ENCODE results near the gene GALNT12.

GALNT12 gene

GRCh38 chr9:98880311-98881015 is 73.0 kb downstream of the GALNT12 start:
- Histone ChIP-seq H3K9me3 (ENCODE audit: low read length) (no peaks in the 10 kb centered on the region), H3K27me3 (ENCODE audit: insufficient read depth, low read length) (peaks cover 7% of the 10 kb centered on the region), H3K36me3 (ENCODE audit: insufficient read depth, low read length) (no peaks in the 10 kb centered on the region), H3K4me1 (ENCODE audit: insufficient read depth, low read length) (no peaks in the 10 kb centered on the region), H3K4me3 (ENCODE audit: low read length) (no peak overlapping the region), H2AFZ (ENCODE audit: low read depth, low read length) (no peak overlapping the region)

DNA sequence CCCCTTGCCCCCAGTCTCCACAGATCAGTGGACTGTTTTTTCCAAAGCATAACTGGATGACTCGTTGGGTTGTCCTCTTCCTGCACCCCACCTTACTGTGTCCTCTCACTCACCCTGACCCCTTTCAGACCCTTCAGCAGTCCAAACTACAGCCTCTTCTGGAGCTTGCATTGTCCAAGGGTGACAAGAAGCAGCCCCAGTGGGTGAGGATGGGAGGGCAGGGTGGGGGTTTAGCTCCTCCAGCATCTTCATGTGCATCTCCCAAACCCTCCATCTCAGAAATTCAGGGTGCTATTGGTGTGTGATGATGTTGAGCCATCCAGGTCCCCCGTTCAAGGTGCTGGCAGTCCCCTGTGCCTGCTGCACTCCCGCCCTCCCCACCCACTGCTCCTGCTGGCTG is 73.9 kb downstream of the GALNT12 start:
- H3K4me1 ChIP-seq (ENCODE audit: insufficient read depth, low read length) = no peaks in the 10 kb centered on the region
- peaks cover 7% of the 10 kb centered on the region for H3K27me3 ChIP-seq (ENCODE audit: insufficient read depth, low read length)
- no peaks in the 10 kb centered on the region for H3K9me3 ChIP-seq (ENCODE audit: low read length)
- no peak overlapping the region for H3K4me3 ChIP-seq (ENCODE audit: low read length)
- no peaks in the 10 kb centered on the region for H3K36me3 ChIP-seq (ENCODE audit: insufficient read depth, low read length)
- H2AFZ ChIP-seq (ENCODE audit: low read depth, low read length) = no peak overlapping the region

- Histone ChIP-seq H3K4me3 (ENCODE audit: low read length) (no peak overlapping the region), H3K4me1 (ENCODE audit: insufficient read depth, low read length) (no peaks in the 10 kb centered on the region)
Measured at GRCh38 chr9:98881836-98882568, 74.5 kb downstream of the GALNT12 start.

GRCh38 chr9:98882569-98882923 is 75.1 kb downstream of the GALNT12 start:
- H3K36me3 ChIP-seq (ENCODE audit: insufficient read depth, low read length) = no peaks in the 10 kb centered on the region
- no peak overlapping the region for H2AFZ ChIP-seq (ENCODE audit: low read depth, low read length)
- H3K4me3 ChIP-seq (ENCODE audit: low read length) = no peak overlapping the region
- no peaks in the 10 kb centered on the region for H3K4me1 ChIP-seq (ENCODE audit: insufficient read depth, low read length)
- no peaks in the 10 kb centered on the region for H3K9me3 ChIP-seq (ENCODE audit: low read length)
- H3K27me3 ChIP-seq (ENCODE audit: insufficient read depth, low read length) = peaks cover 7% of the 10 kb centered on the region

More at GRCh38 chr9:98881836-98882568, 74.5 kb downstream of the GALNT12 start:
- H2AFZ ChIP-seq (ENCODE audit: low read depth, low read length) = no peak overlapping the region
- H3K9me3 ChIP-seq (ENCODE audit: low read length) = no peaks in the 10 kb centered on the region
- peaks cover 7% of the 10 kb centered on the region for H3K27me3 ChIP-seq (ENCODE audit: insufficient read depth, low read length)
- no peaks in the 10 kb centered on the region for H3K36me3 ChIP-seq (ENCODE audit: insufficient read depth, low read length)

DNA sequence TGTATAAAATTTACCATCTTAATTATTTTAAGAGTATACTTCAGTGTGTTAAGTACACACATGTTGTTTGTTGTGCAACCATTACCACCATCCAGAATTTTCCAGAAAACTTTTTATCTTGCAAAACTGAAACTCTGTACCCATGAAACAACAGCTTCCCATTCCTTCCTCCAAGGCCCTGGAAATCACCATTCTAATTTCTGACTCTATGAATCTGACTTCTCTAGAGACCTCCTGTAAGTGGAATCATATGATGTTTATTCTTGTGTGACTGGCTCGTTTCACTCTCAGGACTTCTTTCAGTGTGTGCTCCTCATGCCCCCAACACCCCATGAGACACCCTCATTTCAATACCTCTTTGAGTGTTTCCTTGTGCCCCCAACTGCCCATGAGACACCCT is 75.8 kb downstream of the GALNT12 start:
- no peaks in the 10 kb centered on the region for H3K4me1 ChIP-seq (ENCODE audit: insufficient read depth, low read length)
- no peak overlapping the region for H3K4me3 ChIP-seq (ENCODE audit: low read length)
- peaks cover 7% of the 10 kb centered on the region for H3K27me3 ChIP-seq (ENCODE audit: insufficient read depth, low read length)
- no peaks in the 10 kb centered on the region for H3K36me3 ChIP-seq (ENCODE audit: insufficient read depth, low read length)
- H2AFZ ChIP-seq (ENCODE audit: low read depth, low read length) = no peak overlapping the region
- no peaks in the 10 kb centered on the region for H3K9me3 ChIP-seq (ENCODE audit: low read length)

DNA sequence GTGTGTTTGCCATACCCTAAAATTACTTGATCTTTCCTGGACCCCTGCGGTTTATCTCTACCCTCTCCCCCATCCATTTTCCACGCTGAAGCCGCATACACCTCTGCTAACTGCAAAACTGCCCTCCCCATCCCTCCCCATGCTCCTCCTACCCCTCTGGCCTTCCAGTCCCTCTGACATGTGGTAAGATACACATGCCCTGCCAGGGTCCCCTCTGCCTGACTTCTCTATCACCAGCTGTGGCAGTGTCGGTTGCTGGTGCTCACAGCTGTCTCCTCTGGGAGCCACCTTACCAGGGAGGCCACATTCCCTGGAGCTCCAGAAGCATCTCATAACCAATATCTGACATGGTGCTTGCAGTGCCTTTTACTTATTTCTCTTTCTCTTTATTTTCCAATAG is 77.4 kb downstream of the GALNT12 start:
- H2AFZ ChIP-seq (ENCODE audit: low read depth, low read length) = no peak overlapping the region

DNA sequence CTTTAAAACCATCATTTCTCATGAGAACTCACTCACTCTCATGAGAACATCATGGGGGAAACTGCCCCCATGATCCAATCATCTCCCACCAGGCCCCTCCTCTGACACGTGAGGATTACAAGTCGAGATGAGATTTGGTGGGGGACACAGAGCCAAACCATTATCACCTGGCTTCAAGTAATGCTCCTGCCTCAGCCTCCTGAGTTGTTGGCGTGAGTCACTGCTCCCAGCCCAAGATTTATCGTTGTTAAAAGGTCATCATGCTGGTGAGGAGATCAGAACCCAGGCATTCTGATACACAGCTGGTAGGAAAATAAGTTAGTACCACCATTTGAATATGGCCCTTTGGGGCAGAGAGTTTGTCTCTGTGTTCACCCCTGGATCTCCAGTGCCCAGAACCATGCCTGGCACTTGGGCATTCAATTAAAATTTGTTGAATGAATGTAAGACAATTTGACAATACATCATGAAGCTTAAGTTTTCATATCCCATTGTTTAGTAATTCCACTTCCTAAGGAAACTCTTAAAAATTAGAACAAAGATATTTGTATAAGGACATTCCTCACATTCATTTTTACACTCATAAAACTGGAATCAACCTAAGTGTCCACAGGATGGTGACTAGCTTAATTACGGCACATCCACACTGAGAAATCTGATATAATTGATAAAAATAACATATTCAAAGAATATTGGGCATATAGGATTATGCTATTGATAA is 78.3 kb downstream of the GALNT12 start:
- H3K4me1 ChIP-seq (ENCODE audit: insufficient read depth, low read length) = no peaks in the 10 kb centered on the region
- peaks cover under 1% of the 10 kb centered on the region for H3K27me3 ChIP-seq (ENCODE audit: insufficient read depth, low read length)
- no peaks in the 10 kb centered on the region for H3K9me3 ChIP-seq (ENCODE audit: low read length)
- H2AFZ ChIP-seq (ENCODE audit: low read depth, low read length) = no peak overlapping the region
- H3K4me3 ChIP-seq (ENCODE audit: low read length) = no peak overlapping the region
- no peaks in the 10 kb centered on the region for H3K36me3 ChIP-seq (ENCODE audit: insufficient read depth, low read length)

More for the DNA sequence above, 77.4 kb downstream of the GALNT12 start:
- Histone ChIP-seq H3K4me3 (ENCODE audit: low read length) (no peak overlapping the region), H3K36me3 (ENCODE audit: insufficient read depth, low read length) (no peaks in the 10 kb centered on the region), H3K27me3 (ENCODE audit: insufficient read depth, low read length) (peaks cover 7% of the 10 kb centered on the region), H3K9me3 (ENCODE audit: low read length) (no peaks in the 10 kb centered on the region), H3K4me1 (ENCODE audit: insufficient read depth, low read length) (no peaks in the 10 kb centered on the region)

DNA sequence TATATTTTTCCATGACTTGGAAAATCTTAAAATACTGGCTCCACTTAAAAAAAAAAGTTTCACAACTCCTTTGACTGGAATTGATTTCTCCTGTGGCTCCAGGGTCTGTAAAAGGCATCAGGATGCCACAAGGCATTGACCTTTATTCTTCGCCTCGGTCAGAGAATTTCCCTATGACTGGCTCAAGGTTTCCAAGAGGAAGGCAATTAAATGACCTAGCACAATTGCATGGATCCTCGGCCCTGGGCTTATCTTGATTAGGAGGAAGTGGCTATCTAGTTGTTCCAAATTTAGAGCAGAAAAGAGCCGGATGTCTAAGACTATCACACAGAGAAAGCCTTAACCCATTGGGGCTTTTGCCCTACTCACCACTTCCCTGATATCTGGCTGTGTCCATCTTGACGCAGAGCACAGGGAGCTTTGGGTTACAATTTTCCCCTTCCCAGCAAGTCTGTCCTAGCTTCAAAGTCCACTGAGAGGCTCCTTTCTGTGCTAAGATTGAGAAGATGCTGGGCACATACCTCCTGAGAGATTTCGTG is 79.3 kb downstream of the GALNT12 start:
- H2AFZ ChIP-seq (ENCODE audit: low read depth, low read length) = no peak overlapping the region
- H3K4me3 ChIP-seq (ENCODE audit: low read length) = no peak overlapping the region
- H3K27me3 ChIP-seq (ENCODE audit: insufficient read depth, low read length) = no peaks in the 10 kb centered on the region
- no peaks in the 10 kb centered on the region for H3K4me1 ChIP-seq (ENCODE audit: insufficient read depth, low read length)
- no peaks in the 10 kb centered on the region for H3K9me3 ChIP-seq (ENCODE audit: low read length)
- H3K36me3 ChIP-seq (ENCODE audit: insufficient read depth, low read length) = no peaks in the 10 kb centered on the region

DNA sequence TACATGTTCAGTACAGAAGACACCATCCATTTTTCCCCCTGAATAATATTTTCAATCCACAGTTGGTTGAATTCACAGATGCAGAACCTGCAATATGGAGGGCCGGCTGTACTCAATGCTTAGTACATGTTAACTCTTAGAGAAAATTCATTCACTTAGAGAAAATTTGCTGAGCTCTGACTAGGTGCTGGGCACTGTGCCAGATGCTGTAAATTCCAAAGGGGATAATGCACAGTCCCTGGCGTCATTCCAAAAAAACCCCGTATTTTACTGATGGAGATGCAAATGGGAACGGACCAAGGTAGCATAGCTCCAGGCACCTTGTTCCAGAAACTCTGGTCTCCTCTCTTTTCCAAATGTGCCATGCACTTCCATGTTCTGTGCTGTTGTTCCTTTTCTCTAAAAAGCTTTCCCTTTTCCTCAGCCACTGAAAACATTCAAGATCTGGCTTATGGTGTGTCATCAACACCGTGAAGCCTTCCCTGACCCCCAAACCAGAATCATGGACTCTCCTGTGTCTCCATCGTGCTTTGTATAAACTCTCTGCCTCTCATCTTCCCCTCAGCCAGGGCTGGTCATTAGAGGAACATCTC is 80.5 kb downstream of the GALNT12 start:
- Histone ChIP-seq H3K36me3 (ENCODE audit: insufficient read depth, low read length) (no peaks in the 10 kb centered on the region), H3K9me3 (ENCODE audit: low read length) (no peaks in the 10 kb centered on the region), H3K4me3 (ENCODE audit: low read length) (no peak overlapping the region), H2AFZ (ENCODE audit: low read depth, low read length) (no peak overlapping the region), H3K27me3 (ENCODE audit: insufficient read depth, low read length) (no peaks in the 10 kb centered on the region), H3K4me1 (ENCODE audit: insufficient read depth, low read length) (no peaks in the 10 kb centered on the region)

DNA sequence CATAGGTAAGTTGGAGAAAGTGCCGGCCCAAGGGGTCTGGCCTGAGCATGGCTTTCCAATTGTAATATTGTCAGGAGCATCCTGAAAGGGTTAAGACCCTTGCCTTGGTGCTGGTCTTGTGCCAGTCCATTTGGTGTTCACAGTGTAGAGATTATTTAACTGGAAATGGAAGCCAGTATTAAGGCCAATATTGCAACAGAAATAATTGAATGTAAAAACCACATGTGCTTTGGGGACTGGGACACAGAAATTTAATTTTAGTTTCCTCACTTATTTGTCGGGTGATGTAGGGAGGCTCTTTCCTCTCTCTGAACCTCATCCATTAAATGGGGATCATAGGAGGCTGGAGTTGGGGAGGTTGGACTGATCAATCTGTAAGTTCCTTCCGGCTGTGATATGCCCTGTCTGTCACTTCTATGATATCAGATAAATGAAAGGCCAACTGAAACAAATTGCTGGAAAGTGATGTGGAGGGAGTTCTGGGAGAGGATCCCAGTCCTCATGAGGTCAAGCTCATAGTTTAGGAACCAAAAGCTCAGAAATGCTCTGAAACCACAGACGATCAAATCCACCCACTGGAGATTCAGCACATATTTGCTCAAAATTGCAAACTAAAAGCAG is 81.4 kb downstream of the GALNT12 start:
- no peaks in the 10 kb centered on the region for H3K9me3 ChIP-seq (ENCODE audit: low read length)
- no peaks in the 10 kb centered on the region for H3K4me1 ChIP-seq (ENCODE audit: insufficient read depth, low read length)
- no peaks in the 10 kb centered on the region for H3K27me3 ChIP-seq (ENCODE audit: insufficient read depth, low read length)
- H2AFZ ChIP-seq (ENCODE audit: low read depth, low read length) = no peak overlapping the region
- no peak overlapping the region for H3K4me3 ChIP-seq (ENCODE audit: low read length)
- H3K36me3 ChIP-seq (ENCODE audit: insufficient read depth, low read length) = no peaks in the 10 kb centered on the region

- Histone ChIP-seq H3K4me3 (ENCODE audit: low read length) (no peak overlapping the region), H3K4me1 (ENCODE audit: insufficient read depth, low read length) (no peaks in the 10 kb centered on the region), H3K27me3 (ENCODE audit: insufficient read depth, low read length) (no peaks in the 10 kb centered on the region), H2AFZ (ENCODE audit: low read depth, low read length) (no peak overlapping the region), H3K36me3 (ENCODE audit: insufficient read depth, low read length) (no peaks in the 10 kb centered on the region), H3K9me3 (ENCODE audit: low read length) (no peaks in the 10 kb centered on the region)
Measured at GRCh38 chr9:98890256-98890655, 82.8 kb downstream of the GALNT12 start.

- Histone ChIP-seq H3K9me3 (ENCODE audit: low read length) (no peaks in the 10 kb centered on the region), H3K4me1 (ENCODE audit: insufficient read depth, low read length) (no peaks in the 10 kb centered on the region), H3K36me3 (ENCODE audit: insufficient read depth, low read length) (no peaks in the 10 kb centered on the region), H3K27me3 (ENCODE audit: insufficient read depth, low read length) (no peaks in the 10 kb centered on the region), H2AFZ (ENCODE audit: low read depth, low read length) (no peak overlapping the region), H3K4me3 (ENCODE audit: low read length) (no peak overlapping the region)
Measured at GRCh38 chr9:98892288-98892687, 84.8 kb downstream of the GALNT12 start.
